K562 (cell line): ENCODE data around the gene MAP2K4. TPM values are rescaled to one million over a fixed set of nuclear protein-coding genes. Genes with fewer than 3 reads are reported as not detected.
A peak's percentile ranks its signal among the peaks of the same experiment; 100 is the strongest.

Experiments
- ATAC-seq: fragments of 200-7000 bp; cut with Tn5 transposase; 3 replicates; pipeline ENCODE4 v1.9.1; 2020; ENCODE audit warnings: moderate library complexity
- BruUV-seq: library from RNA; stranded (reverse); fragments of 400-500 nt; replicated peaks from 2 replicates; lab custom pipeline; 2021; lab: Mats Ljungman, UMichigan
- CTCF ChIA-PET: fragments of 300-600 bp; formaldehyde crosslinking; extraction: SDS; loops from one replicate; lab custom pipeline; 2021; ENCODE audit warnings: low intra/inter-chr PET ratio; lab: Yijun Ruan, JAX
- POLR2A ChIA-PET: fragments of 300-600, 350-650 bp; sonication (Branson Sonifier 250); formaldehyde crosslinking; extraction: SDS; loops from one replicate; lab custom pipeline; 2021; ENCODE audit warnings: antibody characterized with exemption, inconsistent platforms; lab: Yijun Ruan, JAX
- DNase-seq, 4 experiments: peaks; one replicate each; pipeline versions ENCODE4 v3.0.0 to v3.0.0-alpha.2; 2011 to 2018; ENCODE audit warnings: low spot score in 3 of 4, mixed read lengths in 3 of 4; ENCODE audit errors: extremely low read depth in 1 of 4
- FAIRE-seq: peaks from 2 replicates; lab custom pipeline; 2011; peaks lifted over from hg19 to GRCh38; lab: Jason Lieb, UNC
- H2AFZ ChIP-seq: 2 replicates; pipeline ENCODE4 v1.6.0; 2011; ENCODE audit warnings: low read depth, low read length, control low read depth, inconsistent platforms
- H3K27ac ChIP-seq: fragments of 200-600 bp; 3 replicates; pipeline ENCODE4 v1.8.0; 2011; ENCODE audit warnings: low read depth, mild to moderate bottlenecking, control low read depth, inconsistent platforms, low read length, moderate library complexity, mixed read lengths; ENCODE audit errors: extremely low read depth
- H3K27me3 ChIP-seq, 2 experiments: fragments of 300-600 bp in 1 of 2; 2 replicates in 1 of 2; 3 replicates in 1 of 2; pipeline versions ENCODE4 v1.6.0 to v1.8.0; 2011; ENCODE audit warnings: inconsistent platforms in 2 of 2, low read length in 2 of 2, mild to moderate bottlenecking in 1 of 2, mixed read lengths in 1 of 2, moderate library complexity in 1 of 2; ENCODE audit not compliant: control insufficient read depth in 2 of 2, insufficient read depth in 2 of 2
- H3K36me3 ChIP-seq: fragments of 300-600 bp; 3 replicates; pipeline ENCODE4 v1.8.0; 2011; ENCODE audit warnings: mild to moderate bottlenecking, low read length, inconsistent platforms; ENCODE audit not compliant: control insufficient read depth, insufficient read depth
- H3K4me1 ChIP-seq, 2 experiments: fragments of 200-600 bp in 1 of 2; replicated peaks in 1 of 2; 2 replicates in 1 of 2; 3 replicates in 1 of 2; pipeline versions ENCODE4 v1.5.1 to v1.8.0; 2011; ENCODE audit warnings: inconsistent platforms in 2 of 2, low read length in 2 of 2, mild to moderate bottlenecking in 1 of 2, mixed read lengths in 1 of 2, moderate library complexity in 1 of 2; ENCODE audit not compliant: control insufficient read depth in 2 of 2, insufficient read depth in 2 of 2
- H3K4me2 ChIP-seq: 2 replicates; pipeline ENCODE4 v1.6.1; 2011; ENCODE audit warnings: low read length, control low read depth, inconsistent platforms, mixed read lengths; ENCODE audit not compliant: insufficient read depth
- H3K4me3 ChIP-seq: fragments of 200-600 bp; sonication (generic), shearing (Covaris generic); 2 replicates; pipeline ENCODE4 v1.5.1; 2016; ENCODE audit warnings: control low read depth, inconsistent platforms
- H3K79me2 ChIP-seq: fragments of 200-600 bp; 3 replicates; pipeline ENCODE4 v1.8.0; 2011; ENCODE audit warnings: low read length, inconsistent platforms; ENCODE audit not compliant: control insufficient read depth, insufficient read depth
- H3K9ac ChIP-seq, 2 experiments: 2 replicates each; pipeline versions ENCODE4 v1.6.0 to v1.6.1; 2011; ENCODE audit warnings: low read depth in 2 of 2, low read length in 2 of 2, control low read depth in 1 of 2, inconsistent platforms in 1 of 2, mild to moderate bottlenecking in 1 of 2, mixed read lengths in 1 of 2; ENCODE audit not compliant: insufficient read depth in 1 of 2
- H3K9me1 ChIP-seq: one replicate; pipeline ENCODE4 v1.6.0; 2011; ENCODE audit warnings: inconsistent platforms, mild to moderate bottlenecking, low read length, moderate library complexity; ENCODE audit not compliant: control insufficient read depth, insufficient read depth
- H3K9me3 ChIP-seq: replicated peaks from 2 replicates; pipeline ENCODE4 v1.5.1; 2011; ENCODE audit warnings: low read depth, low read length, inconsistent platforms; ENCODE audit not compliant: control insufficient read depth, insufficient read depth
- H4K20me1 ChIP-seq: replicated peaks from 2 replicates; pipeline ENCODE4 v1.6.1; 2011; ENCODE audit warnings: low read length, inconsistent platforms, mixed read lengths; ENCODE audit not compliant: control insufficient read depth, insufficient read depth
- C11orf30 ChIP-seq: fragments of 450-650 bp; IDR thresholded peaks from 2 replicates; pipeline ENCODE4 v1.6.1; 2016; ENCODE audit warnings: low read depth, mild to moderate bottlenecking
- MAFF ChIP-seq: IDR thresholded peaks from 2 replicates; pipeline ENCODE4 v1.6.1; 2012; ENCODE audit warnings: low read length, improper control_type of control experiment
- MAFG ChIP-seq: fragments of 450-650 bp; conservative IDR thresholded peaks from 2 replicates; pipeline ENCODE4 v1.6.1; 2016; ENCODE audit warnings: missing genetic modification characterization, missing compliant biosample characterization
- MAFK ChIP-seq: IDR thresholded peaks from 2 replicates; pipeline ENCODE4 v1.6.1; 2011; ENCODE audit warnings: low read length, improper control_type of control experiment
- MYNN ChIP-seq, 2 experiments: sonication (generic); formaldehyde crosslinking in 1 of 2; IDR thresholded peaks; 2 replicates each; pipeline versions ENCODE4 v1.5.0 to v1.6.1; 2016 to 2020; ENCODE audit warnings: antibody characterized with exemption in 1 of 2, missing genetic modification reagents in 1 of 2
- RBM15 ChIP-seq: fragments of 200-400 bp; formaldehyde crosslinking; IDR thresholded peaks from 2 replicates; pipeline ENCODE4 v1.6.1; 2018; ENCODE audit warnings: mild to moderate bottlenecking, low read length, moderate library complexity; ENCODE audit not compliant: insufficient read depth
- RNF2 ChIP-seq: sonication (generic); IDR thresholded peaks from 2 replicates; pipeline ENCODE4 v1.6.1; 2016
- ZNF316 ChIP-seq: fragments of 450-650 bp; IDR thresholded peaks from 2 replicates; pipeline ENCODE4 v1.6.1; 2016
- WGBS: fragments of 100-300 bp; shearing (Covaris generic); methylation state at CpG from one replicate; pipeline ENCODE4 v1.1.6; 2016; ENCODE audit warnings: low coverage, mixed read lengths; ENCODE audit not compliant: insufficient coverage; ENCODE audit errors: missing lambda C conversion rate; 5-methylcytosine and 5-hydroxymethylcytosine counted together
- in situ Hi-C: fragments of 300-500 bp; cut with MboI; formaldehyde crosslinking; loops from 4 replicates; pipeline ENCODE4 v1.15.0; 2018; ENCODE audit warnings: inconsistent platforms, mixed read lengths
- intact Hi-C: fragments of 100-400 bp; cut with micrococcal nuclease; formaldehyde crosslinking; loops from 2 replicates; pipeline ENCODE4 v1.14.2; 2022
- polyA plus RNA-seq, 8 experiments: library from polyadenylated mRNA; depleted of rRNA in 4 of 8; stranded (reverse) in 5 of 8; unstranded in 3 of 8; fragments of >200 nt; fragmentation: Nextera tagmentation in 2 of 8; fragmentation: Illumina TruSeq in 1 of 8; extraction: Ambion mirVana in 2 of 8; extraction: Trizol in 1 of 8; gene quantifications; 2 replicates each; pipeline versions ENCODE4 v1.2.1 to v1.2.3, GENCODE V29; 2011 to 2014; ENCODE audit warnings: inconsistent platforms in 1 of 8, missing spikeins in 1 of 8
- total RNA-seq, 7 experiments: library from RNA; depleted of rRNA in 6 of 7; stranded (reverse); fragments of >200 nt in 6 of 7; fragmentation: Illumina TruSeq in 2 of 7; extraction: Trizol in 2 of 7; gene quantifications; 2 replicates each; pipeline versions ENCODE4 v1.2.1 to v1.2.3, GENCODE V29; 2011 to 2021; ENCODE audit warnings: low replicate concordance in 1 of 7

MAP2K4 gene
- total and polyA plus RNA-seq, 9 of the 15 experiments (the other 6 are each of a cell fraction or from before 2014, with no cell fraction given): 3.0 to 15.9 (median 10.8) TPM

GRCh38 chr17:11979795-11980194 lies 40.9 kb upstream of the MAP2K4 start:
- ChIA-PET CTCF (no interaction called here), POLR2A (no interaction called here)
- FAIRE-seq: no peak
- Histone ChIP-seq H3K4me1 (no peaks in the 10 kb centered on the region), H3K27me3 (no peaks in the 10 kb centered on the region), H3K4me3 (no peak overlapping the region), H3K4me2 (no peak overlapping the region), H4K20me1 (no peaks in the 10 kb centered on the region), H3K9ac (no peak overlapping the region), H3K9me3 (no peaks in the 10 kb centered on the region), H3K79me2 (no peaks in the 10 kb centered on the region), H3K27ac (no peak overlapping the region), H2AFZ (no peak overlapping the region), H3K36me3 (no peaks in the 10 kb centered on the region), H3K9me1 (no peaks in the 10 kb centered on the region)
- WGBS: 42% methylated on average over 3 of the region's 3 CpGs
- no peak for ATAC-seq
- in situ Hi-C loops (loop anchor here (25.0 kb wide), 1 partner anchor 1092 kb away; no protein-coding TSS in a partner anchor), intact Hi-C loops (loop anchor here (10.0 kb wide), 1 partner anchor 85 kb away; no protein-coding TSS in a partner anchor)
- DNase-seq: no peak
- no TSS peak for BruUV-seq
- TF ChIP-seq C11orf30 (peak; percentile 63), MYNN (IDR thresholded peaks at IDR 0.05) (no peak), MYNN (CRISPR knock-in tag; IDR thresholded peaks at IDR 0.05) (no peak), MAFF (peak; percentile 92), MAFG (tag) (peak; percentile 60), MAFK (peak; percentile 93), RBM15 (no peak), RNF2 (no peak), ZNF316 (peak; percentile 79)
